GM19452 (cell line): Measurements from ENCODE around the gene TGIF2LX.
"Not testable (repeated sequence)": the region's sequence is repeated elsewhere in the genome, so short reads cannot be mapped to it uniquely, and the experiment has no call there.

Experiments
- ATAC-seq: cut with Tn5 transposase; IDR thresholded peaks from one replicate; pipeline ENCODE4 v1.9.1; 2021; ENCODE audit not compliant: unreplicated experiment

Gene TGIF2LX

GRCh38 chrX:89921665-89922064 is at the start of gene TGIF2LX:
Gene TGIF2LX (plus strand): TSS chrX:89921908. CDS start chrX:89922086, 178 bp downstream.
- not testable (repeated sequence) for ATAC-seq

GRCh38 chrX:89922338-89922934 is 728 bp downstream of the TGIF2LX start:
- not testable (repeated sequence) for ATAC-seq

GRCh38 chrX:89943077-89943476 is 21.4 kb downstream of the TGIF2LX start:
- ATAC-seq, result not testable (repeated sequence)

- ATAC-seq, result not testable (repeated sequence)
These were observed 43.9 kb downstream of the TGIF2LX start for GRCh38 chrX:89965588-89965987.
